Mucosa of descending colon (tissue), 3 donors: ENCODE data around the gene XKR7. TPM values are rescaled to one million over a fixed set of nuclear protein-coding genes. Genes with fewer than 3 reads are reported as not detected.

Experiments used
- ATAC-seq: fragments of 200-7000 bp; cut with Tn5 transposase; one replicate; pipeline ENCODE4 v1.9.1; 2020; ENCODE audit warnings: mild to moderate bottlenecking, moderate library complexity
- DNase-seq, 3 donors: peaks; one replicate each; pipeline ENCODE4 v3.0.0-alpha.2; 2020
- H3K36me3 ChIP-seq: fragments of 200-600 bp; one replicate; pipeline ENCODE4 v1.8.0; 2021; ENCODE audit warnings: low read depth, mild to moderate bottlenecking
- H3K4me1 ChIP-seq: fragments of 200-600 bp; one replicate; pipeline ENCODE4 v1.8.0; 2021; ENCODE audit warnings: low read depth, mild to moderate bottlenecking
- H3K4me3 ChIP-seq: fragments of 200-600 bp; one replicate; pipeline ENCODE4 v1.8.0; 2021; ENCODE audit warnings: mild to moderate bottlenecking
- H3K9me3 ChIP-seq: fragments of 200-600 bp; one replicate; pipeline ENCODE4 v1.8.0; 2021; ENCODE audit warnings: mild to moderate bottlenecking
- CTCF ChIP-seq: fragments of 200-600 bp; IDR thresholded peaks from one replicate; pipeline ENCODE4 v1.8.0; 2022; ENCODE audit warnings: antibody characterized with exemption, mild to moderate bottlenecking
- intact Hi-C, 2 donors: fragments of 100-400 bp; cut with DNase I in 1 of 2; cut with micrococcal nuclease in 1 of 2; formaldehyde crosslinking; loops; one replicate each; pipeline versions ENCODE4 v1.11.0 to v1.11.1; 2022; cut with DNase I, micrococcal nuclease
- total RNA-seq, 3 donors: library from RNA; stranded (reverse); fragmentation: NEBNext Ultra II Directional in 2 of 3; extraction: Animal tissue kit (Norgen Biotek cat#: 25700) in 2 of 3; gene quantifications; one replicate each; pipeline versions ENCODE4 v1.2.1 to v1.2.4, GENCODE V29; 2021 to 2023
- donor health status: DM: no; HTN: no; CAD: no; lungs with moderate emphysema.
- donor health status: DM: no; HTN: no; CAD: no.
- donor health status: DM: no; HTN: yes; CAD: no.

The XKR7 gene
- total RNA-seq, 3 donors from 2014 or later: 0.09 to 0.13 (median 0.10) TPM

GRCh38 chr20:31922181-31922580 lies 45.8 kb upstream of the XKR7 start:
- TF ChIP-seq CTCF: no peak
- no peak for DNase-seq
- no peaks in the 10 kb centered on the region for H3K9me3 ChIP-seq
- no peaks in the 10 kb centered on the region for H3K4me1 ChIP-seq
- H3K36me3 ChIP-seq: no peaks in the 10 kb centered on the region
- intact Hi-C loops: no loop called here
- H3K4me3 ChIP-seq: no peak overlapping the region
- no peak for ATAC-seq

- no peak for TF ChIP-seq CTCF
- Histone ChIP-seq H3K36me3 (no peaks in the 10 kb centered on the region), H3K9me3 (no peaks in the 10 kb centered on the region), H3K4me3 (no peak overlapping the region), H3K4me1 (no peaks in the 10 kb centered on the region)
- DNase-seq (no peak), ATAC-seq (no peak)
- intact Hi-C loops: no loop called here
Measured at GRCh38 chr20:31922588-31922987, 45.4 kb upstream of the XKR7 start.

GRCh38 chr20:31923388-31924331 lies 44.3 kb upstream of the XKR7 start:
- DNase-seq (no peak), ATAC-seq (no peak)
- TF ChIP-seq CTCF: no peak
- Histone ChIP-seq H3K36me3 (no peaks in the 10 kb centered on the region), H3K9me3 (no peaks in the 10 kb centered on the region), H3K4me3 (no peak overlapping the region), H3K4me1 (no peaks in the 10 kb centered on the region)
- intact Hi-C loops: no loop called here

GRCh38 chr20:31924561-31924960 lies 43.4 kb upstream of the XKR7 start:
- ATAC-seq (no peak), DNase-seq (no peak)
- no peaks in the 10 kb centered on the region for H3K9me3 ChIP-seq
- H3K36me3 ChIP-seq: no peaks in the 10 kb centered on the region
- intact Hi-C loops: no loop called here
- TF ChIP-seq CTCF: no peak
- H3K4me1 ChIP-seq: no peaks in the 10 kb centered on the region
- H3K4me3 ChIP-seq: no peak overlapping the region

- DNase-seq (no peak), ATAC-seq (no peak)
- Histone ChIP-seq H3K36me3 (no peaks in the 10 kb centered on the region), H3K4me3 (no peak overlapping the region), H3K9me3 (no peaks in the 10 kb centered on the region), H3K4me1 (no peaks in the 10 kb centered on the region)
- intact Hi-C loops: no loop called here
- no peak for TF ChIP-seq CTCF
Measured at GRCh38 chr20:31925631-31926030, 42.3 kb upstream of the XKR7 start.
